Neuron (in vitro differentiated cells): ENCODE results near the gene POLA1.
"Not testable (repeated sequence)": the region's sequence is repeated elsewhere in the genome, so short reads cannot be mapped to it uniquely, and the experiment has no call there.

Experiments
- H2AFZ ChIP-seq: one replicate; pipeline ENCODE4 v1.6.1; 2013; ENCODE audit warnings: low read depth, mild to moderate bottlenecking, inconsistent platforms, low read length, moderate library complexity
- H3K27me3 ChIP-seq: one replicate; pipeline ENCODE4 v1.6.1; 2013; ENCODE audit warnings: low read length; ENCODE audit not compliant: insufficient read depth
- H3K36me3 ChIP-seq: one replicate; pipeline ENCODE4 v1.6.1; 2013; ENCODE audit warnings: low read length; ENCODE audit not compliant: insufficient read depth
- H3K4me1 ChIP-seq: one replicate; pipeline ENCODE4 v1.6.1; 2013; ENCODE audit warnings: low read length; ENCODE audit not compliant: insufficient read depth
- H3K4me3 ChIP-seq: 2 replicates; pipeline ENCODE4 v1.5.1; 2013; ENCODE audit warnings: mild to moderate bottlenecking, low read length, moderate library complexity
- H3K9me3 ChIP-seq: one replicate; pipeline ENCODE4 v1.6.1; 2013; ENCODE audit warnings: low read length

POLA1 gene

DNA sequence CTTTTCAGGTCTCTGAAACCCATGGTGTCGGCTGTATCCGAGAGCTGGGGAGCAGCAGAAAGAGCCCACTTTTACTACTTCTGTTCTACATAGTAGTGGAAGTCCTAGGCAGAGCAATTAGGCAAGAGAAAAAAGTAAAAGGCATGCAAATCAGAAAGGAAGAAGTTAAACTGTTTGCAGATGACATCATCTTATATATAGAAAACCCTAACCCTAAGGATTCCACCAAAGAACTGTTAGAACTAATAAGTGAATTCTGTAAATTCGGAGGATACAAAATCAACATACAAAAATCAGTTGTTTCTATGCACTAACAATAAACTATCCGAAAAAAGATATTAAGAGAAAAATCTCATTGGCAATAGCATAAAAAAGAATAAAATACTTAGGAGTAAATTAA is 95.3 kb downstream of the POLA1 start:
- no peaks in the 10 kb centered on the region for H3K9me3 ChIP-seq

GRCh38 chrX:24790166-24790565 is 96.4 kb downstream of the POLA1 start:
- H2AFZ ChIP-seq: no peak overlapping the region
- H3K36me3 ChIP-seq: no peaks in the 10 kb centered on the region
- H3K9me3 ChIP-seq: no peaks in the 10 kb centered on the region
- H3K4me3 ChIP-seq: no peak overlapping the region
- no peaks in the 10 kb centered on the region for H3K27me3 ChIP-seq
- H3K4me1 ChIP-seq: no peaks in the 10 kb centered on the region

More for the DNA sequence above, 95.3 kb downstream of the POLA1 start:
- H3K27me3 ChIP-seq: no peaks in the 10 kb centered on the region
- no peaks in the 10 kb centered on the region for H3K36me3 ChIP-seq
- no peak overlapping the region for H3K4me3 ChIP-seq
- H3K4me1 ChIP-seq: no peaks in the 10 kb centered on the region
- no peak overlapping the region for H2AFZ ChIP-seq

- Histone ChIP-seq H2AFZ (no peak overlapping the region), H3K4me3 (no peak overlapping the region), H3K27me3 (no peaks in the 10 kb centered on the region), H3K4me1 (no peaks in the 10 kb centered on the region), H3K9me3 (no peaks in the 10 kb centered on the region), H3K36me3 (no peaks in the 10 kb centered on the region)
These were observed 102.5 kb downstream of the POLA1 start for GRCh38 chrX:24796204-24796603.

- Histone ChIP-seq H3K4me1 (no peaks in the 10 kb centered on the region), H3K36me3 (peaks cover 1% of the 10 kb centered on the region), H2AFZ (no peak overlapping the region), H3K27me3 (no peaks in the 10 kb centered on the region), H3K4me3 (no peak overlapping the region), H3K9me3 (no peaks in the 10 kb centered on the region)
These were observed 105.4 kb downstream of the POLA1 start for GRCh38 chrX:24799078-24799477.

- no peaks in the 10 kb centered on the region for H3K9me3 ChIP-seq
- no peak overlapping the region for H2AFZ ChIP-seq
- H3K36me3 ChIP-seq: peaks cover 1% of the 10 kb centered on the region
- no peaks in the 10 kb centered on the region for H3K27me3 ChIP-seq
- no peaks in the 10 kb centered on the region for H3K4me1 ChIP-seq
- no peak overlapping the region for H3K4me3 ChIP-seq
These were observed 105.8 kb downstream of the POLA1 start for GRCh38 chrX:24799565-24799964.

GRCh38 chrX:24805201-24805600 is 111.5 kb downstream of the POLA1 start:
- Histone ChIP-seq H2AFZ (no peak overlapping the region), H3K4me3 (no peak overlapping the region), H3K4me1 (no peaks in the 10 kb centered on the region), H3K27me3 (no peaks in the 10 kb centered on the region), H3K9me3 (no peaks in the 10 kb centered on the region), H3K36me3 (peaks cover 1% of the 10 kb centered on the region)

DNA sequence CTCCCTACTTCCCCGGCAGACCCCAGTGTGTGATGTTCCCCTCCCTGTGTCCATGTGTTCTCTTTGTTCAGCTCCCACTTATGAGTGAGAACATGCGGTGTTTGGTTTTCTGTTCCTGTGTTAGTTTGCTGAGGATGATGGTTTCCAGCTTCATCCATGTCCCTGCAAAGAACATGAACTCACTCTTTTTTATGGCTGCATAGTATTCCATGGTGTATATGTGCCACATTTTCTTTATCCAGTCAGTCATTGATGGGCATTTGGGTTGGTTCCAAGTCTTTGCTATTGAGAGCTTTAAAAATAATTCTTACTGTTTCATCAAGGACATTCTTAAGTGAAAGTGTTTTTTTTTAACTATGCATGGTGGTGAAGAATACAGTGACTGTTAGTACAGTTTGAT is 126.1 kb downstream of the POLA1 start:
- H2AFZ ChIP-seq, H3K36me3 ChIP-seq: not testable (repeated sequence)

GRCh38 chrX:24828147-24828546 is 134.4 kb downstream of the POLA1 start:
- H3K36me3 ChIP-seq: peaks cover 20% of the 10 kb centered on the region
- H3K27me3 ChIP-seq: no peaks in the 10 kb centered on the region
- no peaks in the 10 kb centered on the region for H3K4me1 ChIP-seq
- H3K9me3 ChIP-seq: no peaks in the 10 kb centered on the region
- no peak overlapping the region for H2AFZ ChIP-seq
- no peak overlapping the region for H3K4me3 ChIP-seq

More for the DNA sequence above, 126.1 kb downstream of the POLA1 start:
- H3K9me3 ChIP-seq, H3K4me1 ChIP-seq, H3K4me3 ChIP-seq, H3K27me3 ChIP-seq: not testable (repeated sequence)

- H3K4me1 ChIP-seq: no peaks in the 10 kb centered on the region
- peaks cover 20% of the 10 kb centered on the region for H3K36me3 ChIP-seq
- H2AFZ ChIP-seq: no peak overlapping the region
- H3K9me3 ChIP-seq: no peaks in the 10 kb centered on the region
- H3K27me3 ChIP-seq: no peaks in the 10 kb centered on the region
- H3K4me3 ChIP-seq: no peak overlapping the region
These were observed 134.9 kb downstream of the POLA1 start for GRCh38 chrX:24828600-24828999.

DNA sequence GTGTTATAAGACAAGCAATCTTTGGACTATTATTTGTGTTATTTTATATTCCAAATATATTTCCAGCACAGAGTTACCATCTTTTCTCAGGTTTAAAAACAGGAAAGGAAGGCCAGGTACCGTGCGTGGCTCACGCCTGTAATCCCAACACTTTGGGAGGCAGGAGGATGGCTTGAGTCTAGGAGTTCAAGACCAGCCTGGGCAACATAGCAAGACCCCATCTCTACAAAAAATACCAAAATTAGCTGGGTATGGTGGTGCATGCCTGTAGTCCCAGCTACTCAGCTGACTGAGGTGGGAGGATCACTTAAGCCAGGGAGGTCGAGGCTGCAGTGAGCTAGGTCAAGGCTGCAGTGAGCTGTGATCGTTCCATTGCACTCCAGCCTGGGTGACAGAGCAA is 140.0 kb downstream of the POLA1 start:
- no peak overlapping the region for H3K4me3 ChIP-seq
- H3K27me3 ChIP-seq: no peaks in the 10 kb centered on the region
- H3K36me3 ChIP-seq: no peaks in the 10 kb centered on the region
- H3K9me3 ChIP-seq: no peaks in the 10 kb centered on the region
- no peaks in the 10 kb centered on the region for H3K4me1 ChIP-seq
- H2AFZ ChIP-seq: no peak overlapping the region

- Histone ChIP-seq H3K4me1 (no peaks in the 10 kb centered on the region), H2AFZ (no peak overlapping the region), H3K27me3 (no peaks in the 10 kb centered on the region), H3K4me3 (no peak overlapping the region), H3K9me3 (no peaks in the 10 kb centered on the region), H3K36me3 (peaks cover 5% of the 10 kb centered on the region)
These were observed 144.2 kb downstream of the POLA1 start for GRCh38 chrX:24837966-24838365.

- Histone ChIP-seq H3K36me3 (peaks cover 10% of the 10 kb centered on the region), H3K27me3 (no peaks in the 10 kb centered on the region), H2AFZ (no peak overlapping the region), H3K4me1 (no peaks in the 10 kb centered on the region), H3K9me3 (no peaks in the 10 kb centered on the region), H3K4me3 (no peak overlapping the region)
These were observed 144.9 kb downstream of the POLA1 start for GRCh38 chrX:24838629-24839028.

- Histone ChIP-seq H3K4me1 (no peaks in the 10 kb centered on the region), H3K36me3 (peaks cover 10% of the 10 kb centered on the region), H2AFZ (no peak overlapping the region), H3K9me3 (no peaks in the 10 kb centered on the region), H3K27me3 (no peaks in the 10 kb centered on the region), H3K4me3 (no peak overlapping the region)
These were observed 145.6 kb downstream of the POLA1 start for GRCh38 chrX:24839331-24839730.

GRCh38 chrX:24842486-24842885 is 148.8 kb downstream of the POLA1 start:
- no peaks in the 10 kb centered on the region for H3K9me3 ChIP-seq
- H3K27me3 ChIP-seq: no peaks in the 10 kb centered on the region
- peaks cover 10% of the 10 kb centered on the region for H3K36me3 ChIP-seq
- H2AFZ ChIP-seq: no peak overlapping the region
- H3K4me3 ChIP-seq: no peak overlapping the region
- no peaks in the 10 kb centered on the region for H3K4me1 ChIP-seq
